ENCODE data around the gene MTX2.
"Not testable (repeated sequence)": the region's sequence is repeated elsewhere in the genome, so short reads cannot be mapped to it uniquely, and the experiment has no call there.

The MTX2 gene

DNA sequence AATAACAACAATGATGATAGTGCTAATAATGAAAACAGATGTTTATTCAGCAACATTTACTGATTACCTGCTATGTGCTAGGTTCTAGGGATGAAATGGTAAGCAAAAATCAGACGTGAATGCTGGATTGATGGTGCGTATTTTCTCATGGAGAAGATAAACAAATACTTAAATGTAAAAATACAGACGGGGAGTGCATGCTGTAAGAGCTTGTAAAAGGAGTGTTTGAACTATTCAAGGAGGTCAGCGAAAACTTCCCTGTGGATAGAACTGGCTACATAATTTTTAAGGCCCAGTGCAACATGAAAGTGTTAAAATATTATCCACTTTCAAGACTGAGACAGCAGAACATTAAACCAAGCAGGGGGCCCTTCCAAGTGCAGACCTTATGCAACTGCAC lies 22.1 kb downstream of the MTX2 start:
- DNase-seq: no peak

DNA sequence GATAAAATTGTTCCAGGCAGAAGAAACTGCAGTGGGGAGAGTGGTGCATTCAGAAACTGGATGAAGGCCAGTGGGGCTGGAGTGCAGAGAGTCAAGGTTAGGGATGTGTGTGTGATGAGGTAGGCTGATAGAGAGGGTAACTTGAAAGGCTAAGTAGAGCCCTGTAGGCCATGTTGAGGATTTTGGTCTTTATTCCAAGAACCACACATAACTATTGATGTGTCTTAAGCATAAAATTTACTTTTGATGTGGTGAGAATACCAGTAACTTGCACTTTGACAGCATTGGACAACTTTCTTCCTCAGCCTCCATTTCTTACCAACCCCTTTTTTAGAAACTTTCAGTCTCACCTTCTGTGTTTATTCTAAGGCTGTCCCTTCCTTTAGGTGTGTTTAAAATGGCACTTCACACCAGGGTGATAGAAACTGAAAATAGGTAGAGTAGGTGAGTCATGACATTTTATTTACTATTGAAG lies 22.6 kb downstream of the MTX2 start:
- no peak for DNase-seq

GRCh38 chr2:176292608-176293007 lies 23.4 kb downstream of the MTX2 start:
- DNase-seq: no peak

DNA sequence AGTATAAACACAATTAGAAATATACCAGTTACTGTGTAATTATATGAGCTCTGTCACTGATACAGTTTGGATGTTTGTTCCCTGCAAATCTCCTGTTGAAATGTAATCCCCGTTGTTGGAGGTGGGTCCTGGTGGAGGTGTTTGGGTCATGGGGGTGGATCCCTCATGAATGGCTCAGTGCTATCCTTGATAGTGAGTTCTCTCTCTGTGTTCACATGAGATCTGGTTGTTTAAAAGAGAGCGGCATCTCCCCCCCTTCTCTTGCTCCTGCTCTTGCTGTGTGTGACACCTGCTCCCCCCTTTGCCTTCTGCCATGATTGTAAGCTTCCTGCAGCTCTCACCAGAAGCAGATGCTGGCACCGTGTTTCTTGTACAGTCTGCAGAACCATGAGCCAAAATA lies 24.1 kb downstream of the MTX2 start:
- DNase-seq: no peak

DNA sequence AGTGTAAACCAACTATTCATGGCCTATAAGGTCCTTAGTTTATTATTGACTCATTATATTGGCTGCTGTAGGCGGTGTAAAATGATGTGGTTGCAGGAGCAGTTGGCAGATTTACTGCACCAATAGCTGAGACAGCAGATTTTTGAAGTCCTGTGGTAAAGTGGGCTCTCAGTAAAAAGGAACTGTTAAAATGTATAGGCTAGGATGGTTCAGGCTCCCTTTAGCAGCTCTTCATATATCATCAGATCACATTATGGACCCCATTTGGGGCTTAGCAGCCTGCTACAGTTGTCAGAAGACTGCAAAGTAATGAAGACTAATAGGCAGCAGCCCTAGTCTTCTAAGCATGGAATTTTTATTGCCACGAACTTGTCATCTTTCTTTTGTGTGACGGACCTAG lies 27.8 kb downstream of the MTX2 start:
- no peak for DNase-seq

DNA sequence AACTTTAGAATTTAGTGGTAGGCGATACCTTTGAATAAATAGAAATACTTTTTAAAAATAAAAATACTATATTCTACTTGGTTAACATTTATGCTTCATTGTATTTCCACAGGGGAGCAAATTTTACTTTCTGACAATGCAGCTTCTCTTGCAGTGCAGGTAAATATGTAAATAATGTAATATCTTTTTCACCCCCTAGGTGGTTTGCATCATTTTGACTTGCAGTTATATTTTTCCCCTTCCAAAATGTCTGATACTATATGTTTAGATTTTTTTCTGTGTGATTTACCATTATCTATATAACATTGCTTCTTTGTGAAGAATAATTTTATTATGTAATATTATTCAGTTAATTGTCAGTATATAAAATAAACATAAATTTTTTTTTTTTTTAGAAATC lies 28.5 kb downstream of the MTX2 start:
- no peak for DNase-seq

DNA sequence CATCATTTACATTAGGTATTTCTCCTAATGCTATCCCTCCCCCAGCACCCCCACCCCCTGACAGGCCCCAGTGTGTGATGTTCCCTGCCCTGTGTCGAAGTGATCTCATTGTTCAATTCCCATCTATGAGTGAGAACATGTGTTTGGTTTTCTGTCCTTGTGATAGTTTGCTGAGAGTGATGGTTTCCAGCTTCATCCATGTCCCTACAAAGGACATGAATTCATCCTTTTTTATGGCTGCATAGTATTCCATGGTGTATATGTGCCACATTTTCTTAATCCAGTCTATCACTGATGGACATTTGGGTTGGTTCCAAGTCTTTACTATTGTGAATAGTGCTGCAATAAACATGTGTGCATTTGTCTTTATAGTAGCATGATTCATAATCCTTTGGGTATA lies 36.8 kb downstream of the MTX2 start:
- DNase-seq: not testable (repeated sequence)

DNA sequence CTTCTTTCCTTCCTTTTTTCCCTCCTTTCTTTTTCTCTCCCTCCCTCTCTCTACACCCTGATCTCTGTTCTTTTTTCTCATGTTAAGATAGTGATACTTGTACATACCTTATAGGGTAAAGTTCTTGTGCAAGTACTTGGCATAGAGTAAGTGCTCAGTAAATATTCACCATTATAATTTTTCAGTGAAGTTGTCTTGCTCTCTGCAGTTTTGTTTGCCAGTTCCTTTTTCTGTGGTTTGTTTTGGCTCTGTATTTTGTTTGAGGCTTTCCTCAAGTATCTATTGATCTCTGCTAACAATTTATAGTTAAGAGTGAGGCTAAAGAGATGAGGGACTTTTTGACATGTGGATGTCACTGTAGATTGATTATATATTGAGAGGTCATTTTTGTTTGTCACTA lies 48.0 kb downstream of the MTX2 start:
- DNase-seq: no peak

DNA sequence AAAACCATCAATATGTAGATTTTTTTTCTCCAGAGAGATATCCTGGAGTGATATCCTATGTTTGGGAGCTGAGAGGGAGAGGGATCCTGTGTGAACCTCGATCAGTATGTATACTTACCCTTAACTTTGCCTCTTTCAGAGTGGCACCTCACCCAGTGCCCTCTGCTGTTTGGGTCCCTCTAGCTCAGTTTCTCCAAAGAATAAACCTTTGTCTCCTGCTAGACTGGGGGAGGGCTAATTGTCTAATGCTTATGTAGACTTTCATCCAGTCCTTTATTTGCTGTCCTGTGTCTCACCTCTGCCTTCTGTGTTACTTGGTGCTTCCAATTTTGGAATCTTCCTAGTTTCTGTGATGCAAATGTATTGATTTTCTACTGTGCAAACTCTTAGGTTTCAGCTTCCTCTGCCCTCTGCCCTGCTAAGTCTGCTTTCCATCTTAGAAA lies 48.4 kb downstream of the MTX2 start:
- DNase-seq: no peak

GRCh38 chr2:176321916-176322315 lies 52.7 kb downstream of the MTX2 start:
- DNase-seq: no peak

- no peak for DNase-seq
Measured at GRCh38 chr2:176324862-176325261, 55.6 kb downstream of the MTX2 start.

GRCh38 chr2:176325732-176326131 lies 56.5 kb downstream of the MTX2 start:
- no peak for DNase-seq

DNA sequence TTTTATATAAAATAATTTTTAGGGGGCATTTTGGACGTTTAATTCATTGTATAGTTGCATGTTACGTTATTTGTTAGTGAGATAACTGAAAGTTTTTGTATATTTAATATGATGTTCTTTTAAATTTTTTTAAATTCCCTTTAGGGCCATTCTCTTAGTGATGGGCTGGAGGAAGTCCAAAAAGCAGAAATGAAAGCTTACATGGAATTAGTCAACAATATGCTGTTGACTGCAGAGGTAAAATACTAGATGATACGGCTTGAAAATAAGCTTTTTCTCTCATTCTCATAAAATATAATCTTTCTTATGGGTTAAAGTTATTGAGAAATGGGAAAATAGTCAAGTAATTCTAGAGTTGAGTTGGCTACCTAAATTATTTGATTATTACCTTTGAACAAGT lies 58.9 kb downstream of the MTX2 start:
- DNase-seq: no peak

- no peak for DNase-seq
Measured at GRCh38 chr2:176330612-176331011, 61.4 kb downstream of the MTX2 start.

GRCh38 chr2:176331646-176332045 lies 62.4 kb downstream of the MTX2 start:
- no peak for DNase-seq

- no peak for DNase-seq
Measured at GRCh38 chr2:176334729-176335128, 65.5 kb downstream of the MTX2 start.

DNA sequence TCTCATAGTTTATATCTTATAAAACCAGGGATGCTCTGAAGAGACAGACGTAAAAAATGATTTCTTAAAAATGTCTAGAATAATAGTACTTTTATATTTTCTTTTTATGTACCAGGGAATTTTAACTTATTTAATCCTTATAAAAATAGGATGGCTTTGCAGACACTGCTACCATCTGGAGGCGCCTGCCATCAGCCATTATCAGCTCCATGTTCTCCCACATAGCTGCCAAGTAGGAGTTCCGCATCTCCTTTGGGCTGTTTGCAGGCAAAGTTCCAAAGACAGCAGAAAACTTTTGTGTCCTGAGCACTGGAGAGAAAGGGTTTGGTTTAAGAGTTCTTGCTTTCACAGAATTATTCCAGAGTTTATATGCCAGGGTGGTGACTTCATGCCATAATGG lies 69.2 kb downstream of the MTX2 start:
- DNase-seq: no peak

GRCh38 chr2:176339208-176339607 lies 70.0 kb downstream of the MTX2 start:
- DNase-seq: no peak

DNA sequence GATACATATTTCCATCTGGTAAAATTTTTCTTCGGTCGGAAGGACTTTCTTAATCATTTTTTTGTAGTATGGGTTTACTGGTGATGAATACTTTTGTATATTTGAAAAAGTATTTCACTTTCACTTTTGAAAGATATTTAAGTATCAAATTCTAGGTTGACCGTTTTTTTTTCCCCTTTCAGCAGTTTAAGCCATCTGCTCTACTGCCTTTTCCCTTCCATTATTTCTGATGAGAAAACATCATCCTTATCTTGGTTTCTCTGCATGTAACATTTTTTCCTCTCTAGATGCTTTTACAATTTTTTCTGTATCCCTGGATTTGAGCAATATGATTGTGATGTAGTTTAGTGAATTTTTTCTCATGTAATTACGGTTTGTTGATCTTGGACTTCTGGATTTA lies 87.0 kb downstream of the MTX2 start:
- no peak for DNase-seq

GRCh38 chr2:176364273-176364977 lies 95.2 kb downstream of the MTX2 start:
- DNase-seq: no peak

DNA sequence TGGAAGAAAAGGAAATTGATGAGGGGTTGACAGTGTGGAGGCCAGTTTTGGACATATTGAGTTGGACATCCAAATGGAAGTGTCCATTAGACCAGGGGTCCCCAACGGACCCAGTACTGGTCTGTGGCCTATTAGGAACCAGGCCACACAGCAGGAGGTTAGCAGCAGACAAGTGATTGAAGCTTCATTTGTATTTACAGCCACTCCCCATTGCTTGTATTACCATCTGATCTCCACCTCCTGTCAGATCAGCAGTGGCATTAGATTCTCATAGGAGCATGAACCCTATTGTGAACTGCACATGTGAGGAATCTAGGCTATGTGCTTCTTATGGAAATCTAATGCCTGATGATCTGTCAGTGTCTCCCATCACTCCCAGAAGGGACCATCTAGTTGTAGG lies 99.1 kb downstream of the MTX2 start:
- DNase-seq: no peak

DNA sequence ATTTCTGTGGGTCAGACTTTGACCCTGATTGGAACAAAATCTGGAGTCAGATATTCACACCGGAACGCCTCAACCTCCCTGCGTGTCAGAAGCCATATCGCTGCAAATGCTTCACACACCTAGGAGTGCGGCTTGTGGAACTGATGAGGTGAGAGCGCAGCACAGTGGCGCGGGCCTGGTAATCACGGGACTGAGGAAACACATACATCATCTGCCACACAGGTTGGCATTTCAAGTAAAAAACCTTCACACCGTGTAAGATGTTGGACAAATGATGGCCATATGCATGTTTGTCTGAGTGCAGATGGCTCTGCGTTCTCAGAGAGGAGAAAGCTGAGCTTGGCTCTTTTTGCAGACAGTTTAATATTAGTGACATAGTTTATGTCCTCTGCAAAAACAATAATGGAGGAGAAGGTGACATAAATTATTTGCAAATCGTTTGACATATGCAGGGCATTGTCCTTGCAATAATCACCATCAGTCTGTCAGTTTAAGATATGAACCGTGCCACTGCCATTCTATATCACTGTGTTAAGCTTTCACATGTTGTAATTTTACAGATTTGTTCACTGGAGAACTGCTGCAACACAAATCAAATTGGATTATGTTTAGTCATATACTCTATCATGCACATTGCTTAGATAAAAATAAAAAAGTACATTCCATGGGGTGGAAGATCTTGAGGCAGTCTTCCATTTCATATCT lies 101.4 kb downstream of the MTX2 start:
- DNase-seq: no peak

DNA sequence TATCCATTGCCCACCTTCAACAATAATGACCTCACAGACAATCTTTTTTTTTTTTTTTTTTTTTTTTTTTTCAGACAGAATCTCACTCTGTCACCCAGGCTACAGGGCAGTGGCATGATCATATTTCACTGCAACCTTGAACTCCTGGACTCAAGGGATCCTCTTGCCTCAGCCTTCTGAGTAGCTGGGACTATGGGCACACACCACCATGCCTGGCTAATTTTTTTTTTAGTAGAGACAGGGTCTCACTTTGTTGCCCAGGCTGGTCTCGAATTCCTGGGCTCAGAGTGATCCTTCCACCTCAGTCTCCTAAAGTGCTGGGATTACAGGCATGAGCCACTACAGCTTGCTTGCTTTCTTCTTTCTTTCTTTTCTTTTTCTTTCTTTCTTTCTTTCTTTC lies 103.9 kb downstream of the MTX2 start:
- DNase-seq: not testable (repeated sequence)

- DNase-seq: no peak
Measured at GRCh38 chr2:176378323-176378722, 109.1 kb downstream of the MTX2 start.

- DNase-seq: no peak
Measured at GRCh38 chr2:176380341-176380740, 111.1 kb downstream of the MTX2 start.
